SK-N-MC (cell line): Measurements from ENCODE around the gene CMIP.

Source experiments
- DNase-seq: peaks from one replicate; pipeline ENCODE4 v3.0.0-alpha.2; 2011; ENCODE audit warnings: low read depth, low spot score
- H3K27ac ChIP-seq: fragments of 200-600 bp; sonication (generic); 2 replicates; pipeline ENCODE4 v1.5.1; 2016; ENCODE audit warnings: mixed run types
- H3K36me3 ChIP-seq: fragments of 200-600 bp; sonication (generic); 2 replicates; pipeline ENCODE4 v1.6.1; 2017; ENCODE audit warnings: antibody characterized with exemption, low read length, mixed read lengths; ENCODE audit not compliant: insufficient read depth
- H3K4me3 ChIP-seq: fragments of 200-600 bp; sonication (generic); 2 replicates; pipeline ENCODE4 v1.5.1; 2016
- H3K9ac ChIP-seq: fragments of 200-600 bp; sonication (generic); 2 replicates; pipeline ENCODE4 v1.8.0; 2017; ENCODE audit warnings: mixed run types, mixed read lengths; ENCODE audit not compliant: insufficient read length
- H3K9me3 ChIP-seq: fragments of 200-600 bp; sonication (generic); 2 replicates; pipeline ENCODE4 v1.6.1; 2017; ENCODE audit warnings: low read depth, mild to moderate bottlenecking, antibody characterized with exemption, low read length, moderate library complexity, mixed read lengths
- EZH2 ChIP-seq: fragments of 200-600 bp; sonication (generic); IDR thresholded peaks from one replicate; pipeline ENCODE4 v1.6.1; 2017; ENCODE audit warnings: antibody characterized with exemption
- FOXP2 ChIP-seq: optimal IDR thresholded peaks from 2 replicates; pipeline ENCODE3; 2011; ENCODE audit warnings: mild to moderate bottlenecking, moderate library complexity; ENCODE audit not compliant: insufficient read depth; ENCODE audit errors: extremely low read length, control extremely low read depth
- POLR2AphosphoS5 ChIP-seq: IDR thresholded peaks from 2 replicates; pipeline ENCODE4 v1.6.1; 2012; ENCODE audit warnings: mild to moderate bottlenecking, low read depth, low read length, borderline replicate concordance

Gene CMIP

GRCh38 chr16:81710044-81710443, 265.4 kb downstream of the CMIP start:
- Histone ChIP-seq H3K9me3 (no peaks in the 10 kb centered on the region), H3K9ac (no peak overlapping the region), H3K27ac (no peak overlapping the region), H3K4me3 (no peak overlapping the region), H3K36me3 (no peaks in the 10 kb centered on the region)
- TF ChIP-seq POLR2AphosphoS5, result no peak
- no peak for TF ChIP-seq EZH2
- no peak for TF ChIP-seq FOXP2
- DNase-seq, result no peak

DNA sequence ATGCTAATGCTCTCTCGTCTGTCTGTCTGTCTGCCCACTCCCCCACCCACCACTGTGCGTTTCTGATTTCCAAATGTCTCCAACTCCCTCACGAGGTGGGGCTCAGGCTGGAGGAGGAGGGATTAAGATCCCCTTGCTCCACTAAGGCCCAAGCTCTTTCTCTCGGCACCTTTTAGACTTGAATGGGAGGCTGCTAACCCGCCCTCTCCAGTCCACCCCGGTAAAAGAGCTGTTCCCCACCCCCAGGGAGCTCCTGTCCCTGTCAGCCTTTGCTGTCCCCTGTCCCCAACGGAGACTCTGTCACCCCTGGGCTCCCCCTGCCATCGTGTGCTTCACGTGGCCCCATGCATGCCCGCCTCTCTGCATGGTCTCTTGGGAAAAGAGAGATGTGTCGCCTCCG, 266.0 kb downstream of the CMIP start:
- H3K9ac ChIP-seq, result no peak overlapping the region
- DNase-seq, result no peak
- TF ChIP-seq FOXP2 (no peak), EZH2 (no peak), POLR2AphosphoS5 (no peak)
- no peaks in the 10 kb centered on the region for H3K9me3 ChIP-seq
- no peak overlapping the region for H3K27ac ChIP-seq
- no peak overlapping the region for H3K4me3 ChIP-seq
- H3K36me3 ChIP-seq, result no peaks in the 10 kb centered on the region

DNA sequence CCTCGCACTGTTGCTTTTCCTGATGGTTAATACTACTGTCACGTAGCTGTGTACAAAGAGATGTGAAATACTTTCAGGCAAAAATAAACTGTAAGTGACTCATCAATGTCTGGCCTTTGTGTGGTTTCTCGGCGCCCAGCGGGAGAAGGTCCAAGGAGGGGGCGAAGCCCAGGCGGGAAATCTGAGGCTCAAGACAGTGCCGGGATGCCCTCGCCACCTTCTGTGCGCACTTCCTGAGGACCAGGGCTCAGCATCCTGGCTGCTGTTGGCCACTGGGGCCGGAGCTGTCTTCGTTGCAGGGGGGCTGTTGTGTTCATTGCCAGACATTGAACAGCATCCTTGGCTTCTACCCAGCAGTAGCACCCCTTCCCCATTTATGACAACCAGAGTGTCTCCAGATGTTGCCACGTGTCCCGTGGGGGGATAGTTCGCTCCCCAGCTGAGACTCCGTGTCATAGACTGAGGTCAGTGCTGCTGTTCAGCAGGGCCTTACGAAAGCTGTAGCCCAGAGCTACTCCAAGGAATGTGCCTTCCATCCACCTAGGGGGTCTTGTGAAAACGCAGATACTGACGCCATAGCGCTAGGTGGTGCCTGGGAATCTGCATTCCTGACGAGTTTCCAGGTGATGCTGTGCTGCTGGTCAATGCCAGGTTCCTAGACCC, 267.2 kb downstream of the CMIP start:
- H3K4me3 ChIP-seq, result no peak overlapping the region
- no peak overlapping the region for H3K27ac ChIP-seq
- TF ChIP-seq EZH2 (no peak), POLR2AphosphoS5 (no peak), FOXP2 (no peak)
- H3K36me3 ChIP-seq, result no peaks in the 10 kb centered on the region
- no peak for DNase-seq
- H3K9me3 ChIP-seq, result no peaks in the 10 kb centered on the region
- H3K9ac ChIP-seq, result no peak overlapping the region

GRCh38 chr16:81712681-81713080, 268.1 kb downstream of the CMIP start:
- no peaks in the 10 kb centered on the region for H3K9me3 ChIP-seq
- no peak for DNase-seq
- H3K27ac ChIP-seq, result no peak overlapping the region
- no peaks in the 10 kb centered on the region for H3K36me3 ChIP-seq
- H3K9ac ChIP-seq, result no peak overlapping the region
- TF ChIP-seq FOXP2 (no peak), EZH2 (no peak), POLR2AphosphoS5 (no peak)
- H3K4me3 ChIP-seq, result no peak overlapping the region

DNA sequence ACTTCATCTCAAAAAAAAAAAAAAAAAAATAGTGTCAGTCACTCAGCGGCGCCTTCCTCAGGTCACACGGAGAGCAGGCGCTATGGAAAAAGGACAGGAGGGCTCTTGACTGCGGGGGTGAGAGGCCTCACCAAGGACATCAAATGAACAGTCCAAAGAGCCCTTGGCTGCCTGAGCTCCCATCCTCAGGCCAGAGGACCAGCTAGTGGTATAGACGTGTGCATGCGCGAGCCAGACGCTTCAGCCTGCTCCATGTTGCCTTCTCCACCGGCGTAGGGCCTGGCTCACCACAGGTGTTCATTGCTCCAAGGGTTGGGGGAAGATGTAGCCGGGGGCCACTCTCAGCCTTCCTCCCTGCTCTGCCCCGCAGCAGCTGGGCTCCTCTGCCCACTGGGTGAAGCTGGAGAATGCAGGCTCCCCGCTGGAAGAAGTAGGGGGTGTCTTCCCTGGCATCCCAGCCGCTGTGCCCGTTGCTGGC, 268.7 kb downstream of the CMIP start:
- H3K9me3 ChIP-seq, result no peaks in the 10 kb centered on the region
- H3K36me3 ChIP-seq, result no peaks in the 10 kb centered on the region
- no peak overlapping the region for H3K27ac ChIP-seq
- no peak for TF ChIP-seq EZH2
- no peak overlapping the region for H3K4me3 ChIP-seq
- H3K9ac ChIP-seq, result no peak overlapping the region
- DNase-seq, result no peak

DNA sequence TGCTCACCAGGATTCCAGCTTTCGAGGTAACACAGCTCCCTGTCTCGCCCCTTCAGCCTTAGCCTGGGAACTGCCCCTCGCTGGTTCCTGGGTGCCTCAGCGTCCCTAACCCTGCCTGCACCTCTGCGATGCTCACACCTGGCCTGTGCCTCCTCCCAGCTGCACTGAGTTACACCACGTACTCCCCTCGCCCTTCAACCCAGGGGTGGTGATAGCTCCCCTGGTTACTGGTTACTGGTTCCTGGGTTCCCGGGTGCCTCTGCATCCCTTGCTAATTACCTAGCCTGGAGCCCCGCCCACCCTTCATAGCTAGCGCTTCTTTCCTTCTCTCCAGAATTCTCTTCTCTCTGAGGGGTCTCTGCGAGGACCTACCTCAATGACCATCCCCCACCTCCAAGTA, 269.2 kb downstream of the CMIP start:
- DNase-seq, result no peak
- H3K4me3 ChIP-seq, result no peak overlapping the region
- H3K27ac ChIP-seq, result no peak overlapping the region
- no peaks in the 10 kb centered on the region for H3K9me3 ChIP-seq
- H3K9ac ChIP-seq, result no peak overlapping the region
- TF ChIP-seq POLR2AphosphoS5 (no peak), FOXP2 (no peak), EZH2 (no peak)
- no peaks in the 10 kb centered on the region for H3K36me3 ChIP-seq

DNA sequence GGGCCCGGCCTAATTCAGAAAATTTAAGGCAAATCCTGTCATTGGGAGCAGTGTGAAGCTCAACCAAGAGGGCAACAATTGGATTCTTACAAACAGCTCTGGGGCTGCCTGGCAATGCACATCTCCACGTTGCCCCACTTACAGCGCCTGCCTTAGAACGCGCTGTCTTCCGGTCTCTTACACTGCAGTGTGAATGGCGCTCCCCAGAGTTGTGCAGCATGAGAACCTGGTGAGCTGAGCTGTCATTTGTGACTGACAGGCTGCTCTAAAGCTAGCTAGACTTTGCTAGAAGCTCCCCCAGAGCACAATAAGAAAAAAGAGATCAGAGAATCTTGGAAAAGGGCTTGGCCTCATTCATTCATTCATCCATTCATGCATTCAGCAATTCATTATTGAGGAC, 270.0 kb downstream of the CMIP start:
- no peak for DNase-seq
- TF ChIP-seq FOXP2 (no peak), EZH2 (no peak), POLR2AphosphoS5 (no peak)
- no peak overlapping the region for H3K9ac ChIP-seq

GRCh38 chr16:81715358-81716196, 271.0 kb downstream of the CMIP start:
- no peak overlapping the region for H3K9ac ChIP-seq
- TF ChIP-seq POLR2AphosphoS5 (no peak), FOXP2 (no peak), EZH2 (no peak)
- 0 out of 2 replicates have a peak overlapping the region, but pooled peaks have one; percentile 31 for H3K27ac ChIP-seq
- H3K4me3 ChIP-seq, result no peak overlapping the region
- no peaks in the 10 kb centered on the region for H3K36me3 ChIP-seq
- DNase-seq, result no peak
- no peaks in the 10 kb centered on the region for H3K9me3 ChIP-seq

More for the DNA sequence above, 270.0 kb downstream of the CMIP start:
- H3K27ac ChIP-seq, result no peak overlapping the region
- no peaks in the 10 kb centered on the region for H3K9me3 ChIP-seq
- H3K36me3 ChIP-seq, result no peaks in the 10 kb centered on the region
- no peak overlapping the region for H3K4me3 ChIP-seq
